ENCODE data around the gene ARFGEF2. TPM values are rescaled to one million over a fixed set of nuclear protein-coding genes. Genes with fewer than 3 reads are reported as not detected.

Gene ARFGEF2
- total RNA-seq, 1 donor from 2014 or later: 28.4 TPM

DNA sequence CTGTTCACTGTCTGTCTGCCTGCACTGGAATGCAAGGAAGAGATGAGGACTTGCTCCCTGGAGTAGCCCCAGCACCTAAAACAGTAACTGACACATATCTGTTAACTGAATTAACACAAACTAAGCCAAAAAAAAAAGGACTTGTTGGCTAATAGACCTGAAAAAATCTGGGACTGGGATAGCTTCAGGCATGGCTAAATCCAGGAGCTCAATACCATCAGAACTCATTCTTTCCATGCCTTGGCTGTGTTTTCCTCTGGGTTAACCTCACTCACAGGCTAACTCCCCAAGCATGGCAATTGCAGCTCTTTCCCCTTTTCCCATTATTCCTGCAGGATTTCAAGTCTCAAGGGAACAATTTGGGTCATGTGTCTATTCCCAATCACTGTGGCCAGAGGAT, 21.6 kb upstream of the ARFGEF2 start:
- no peak for DNase-seq

DNA sequence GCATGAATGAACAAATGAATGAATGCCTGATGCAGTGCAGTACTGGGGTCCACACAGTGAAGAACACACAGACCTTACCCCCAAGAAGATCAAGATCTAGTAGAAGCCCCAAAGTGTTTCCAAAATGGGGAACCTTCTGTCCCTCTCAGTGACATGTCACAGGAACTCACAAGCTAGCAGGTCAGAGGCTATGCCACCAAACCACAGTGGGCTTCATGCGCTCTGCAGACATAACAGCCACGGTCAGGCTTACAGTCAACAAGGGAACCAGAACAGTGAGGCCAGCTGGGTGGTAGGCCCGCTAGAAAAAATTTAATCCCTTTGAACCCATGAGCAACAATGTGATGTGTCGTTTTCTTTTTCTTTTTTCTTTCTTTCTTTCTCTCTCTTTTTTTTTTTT, 20.2 kb upstream of the ARFGEF2 start:
- no peak for DNase-seq

GRCh38 chr20:48903705-48904104, 17.8 kb upstream of the ARFGEF2 start:
- no peak for DNase-seq

GRCh38 chr20:48904566-48905296, 16.8 kb upstream of the ARFGEF2 start:
- DNase-seq: peak; percentile 70

GRCh38 chr20:48905297-48905647, 16.2 kb upstream of the ARFGEF2 start:
- DNase-seq: no peak

DNA sequence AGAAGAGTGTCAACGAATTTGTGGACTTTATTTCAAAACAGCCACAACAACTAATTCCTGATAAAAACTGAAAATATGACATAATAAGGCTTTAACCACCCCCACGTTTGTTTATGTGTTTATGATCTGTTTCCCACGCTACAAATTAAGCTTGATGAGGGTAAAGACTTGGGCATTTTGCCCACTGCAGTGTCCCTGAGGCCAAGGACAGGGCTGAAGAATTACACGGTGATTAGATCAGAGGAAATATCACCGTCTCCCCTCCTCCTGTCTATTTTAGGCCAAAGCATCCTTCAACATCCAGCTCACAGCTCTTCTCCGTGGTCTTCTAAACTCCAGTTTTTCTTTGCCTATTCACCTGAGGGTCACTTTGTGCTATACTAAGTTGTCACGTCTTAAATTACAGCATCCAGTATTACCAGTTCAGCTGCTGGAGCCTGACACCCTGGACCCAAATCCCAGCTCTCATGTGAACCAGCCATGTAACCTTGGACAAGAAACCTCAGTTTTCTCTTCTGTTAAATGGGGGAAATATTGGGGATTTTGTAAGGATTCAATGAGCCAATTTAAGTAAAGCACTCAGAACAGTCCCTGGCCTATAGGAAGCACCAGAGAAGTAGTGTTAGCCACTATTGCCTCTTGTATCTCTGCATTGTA, 15.2 kb upstream of the ARFGEF2 start:
- DNase-seq: no peak

- no peak for DNase-seq
Measured at GRCh38 chr20:48908656-48909319, 12.7 kb upstream of the ARFGEF2 start.

GRCh38 chr20:48909910-48910309, 11.6 kb upstream of the ARFGEF2 start:
- DNase-seq: no peak

DNA sequence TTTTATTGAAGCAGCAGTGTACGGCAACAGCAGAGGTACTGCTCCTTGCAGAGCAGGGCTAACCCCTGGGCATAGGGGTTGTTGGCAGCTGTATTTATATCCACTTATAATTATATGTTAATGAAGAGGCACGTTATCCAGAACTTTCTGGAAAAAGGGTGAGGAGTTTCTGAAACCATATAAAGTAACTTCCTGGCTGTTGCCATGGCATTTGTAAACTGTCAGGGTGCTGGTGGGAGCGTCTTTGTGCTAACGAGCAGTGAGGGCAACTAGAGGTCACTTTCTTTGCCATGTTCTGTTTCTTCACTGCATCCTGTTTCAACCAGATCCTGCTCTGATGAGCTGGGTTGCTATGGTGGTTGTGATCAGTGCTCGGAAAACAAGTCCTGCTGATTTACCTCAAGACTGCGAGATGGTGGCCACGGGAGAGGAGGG, 11.1 kb upstream of the ARFGEF2 start:
- DNase-seq: no peak

GRCh38 chr20:48912065-48912464, 9.4 kb upstream of the ARFGEF2 start:
- no peak for DNase-seq

DNA sequence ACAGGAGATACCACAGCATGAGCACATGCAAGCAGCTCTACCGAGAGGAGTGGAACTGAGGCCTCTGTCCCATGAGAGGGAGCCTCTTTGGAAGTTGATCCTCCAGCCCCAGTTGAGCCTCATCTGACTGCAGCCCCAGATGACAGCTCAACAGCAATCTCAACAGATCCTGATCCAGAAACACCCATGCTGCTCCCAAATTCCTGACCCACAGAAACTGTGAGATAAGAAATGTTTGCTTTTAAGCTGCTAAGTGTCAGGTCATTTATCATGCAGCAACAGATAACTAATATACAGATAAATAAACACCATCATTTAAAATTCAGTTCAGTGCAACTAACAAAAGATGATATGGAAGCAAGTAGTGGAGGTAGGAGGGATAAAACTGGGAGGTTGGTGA, 4.8 kb upstream of the ARFGEF2 start:
- DNase-seq: no peak

- no peak for DNase-seq
Measured at GRCh38 chr20:48919336-48919881, 2.1 kb upstream of the ARFGEF2 start.

DNA sequence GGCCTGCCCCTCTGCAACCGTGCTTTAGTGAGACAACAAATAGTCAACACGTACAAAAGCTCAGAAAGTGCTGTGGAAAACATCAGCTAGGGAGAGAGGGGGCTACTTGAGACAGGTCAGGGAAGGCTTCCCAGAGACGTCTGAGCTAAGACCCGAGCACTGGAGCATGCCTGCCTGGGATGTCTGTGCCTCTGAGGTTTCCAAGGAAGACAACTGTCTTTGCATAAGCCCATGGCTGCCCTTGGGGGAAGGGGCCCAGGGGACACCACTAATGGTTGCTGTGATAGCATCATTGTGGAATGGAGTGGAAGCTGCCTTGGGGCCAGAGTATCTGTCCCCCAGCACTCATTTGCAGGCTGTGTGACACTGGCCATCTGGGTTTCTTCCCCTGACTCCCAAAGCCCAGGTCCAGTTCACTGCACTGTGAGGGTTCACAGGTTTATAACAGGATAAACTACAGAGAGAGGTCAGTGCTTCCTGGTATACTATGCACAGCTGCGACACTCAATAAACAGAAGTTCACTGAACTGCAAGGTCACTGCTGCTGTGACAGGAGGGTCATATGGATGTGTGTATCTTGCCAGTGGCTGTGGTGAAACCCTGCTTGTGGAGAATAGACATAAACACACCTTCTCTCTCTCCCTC, 1.5 kb upstream of the ARFGEF2 start:
- DNase-seq: no peak

DNA sequence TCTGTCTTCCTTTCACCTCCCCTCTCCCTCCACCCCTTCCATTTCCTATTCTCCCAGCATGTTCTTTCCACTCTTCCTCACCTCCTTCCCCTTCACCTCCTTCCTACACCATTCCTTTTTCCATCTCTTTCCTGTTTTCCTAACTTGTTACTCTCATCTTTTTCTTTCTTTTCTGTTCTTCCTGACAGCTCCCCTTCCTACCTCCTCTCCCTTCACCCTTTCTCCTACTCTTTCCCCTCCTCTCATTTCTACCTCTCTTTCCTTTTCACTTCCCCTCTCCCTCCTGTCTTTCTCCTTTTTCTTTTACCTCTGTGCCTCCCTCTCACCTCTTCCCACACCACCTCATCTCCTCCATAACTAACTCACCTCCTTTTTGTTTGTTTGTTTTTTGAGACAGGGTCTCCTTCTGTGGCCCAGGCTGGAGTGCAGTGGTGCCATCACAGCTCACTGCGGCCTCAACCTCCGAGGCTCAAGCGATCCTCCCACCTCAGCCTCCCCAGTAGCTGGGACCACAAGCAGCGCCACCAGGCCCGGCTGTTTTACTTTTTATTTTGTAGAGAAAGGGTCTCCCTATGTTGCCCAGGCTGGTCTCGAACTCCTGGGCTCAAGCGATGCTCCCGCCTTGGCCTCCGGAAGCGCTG, 864 bp upstream of the ARFGEF2 start:
- no peak for DNase-seq

GRCh38 chr20:48921883-48922820, 641 bp downstream of the ARFGEF2 start:
- no peak for DNase-seq

- no peak for DNase-seq
Measured at GRCh38 chr20:48923149-48923718, 1.7 kb downstream of the ARFGEF2 start.

GRCh38 chr20:48924756-48925109, 3.2 kb downstream of the ARFGEF2 start:
- no peak for DNase-seq

DNA sequence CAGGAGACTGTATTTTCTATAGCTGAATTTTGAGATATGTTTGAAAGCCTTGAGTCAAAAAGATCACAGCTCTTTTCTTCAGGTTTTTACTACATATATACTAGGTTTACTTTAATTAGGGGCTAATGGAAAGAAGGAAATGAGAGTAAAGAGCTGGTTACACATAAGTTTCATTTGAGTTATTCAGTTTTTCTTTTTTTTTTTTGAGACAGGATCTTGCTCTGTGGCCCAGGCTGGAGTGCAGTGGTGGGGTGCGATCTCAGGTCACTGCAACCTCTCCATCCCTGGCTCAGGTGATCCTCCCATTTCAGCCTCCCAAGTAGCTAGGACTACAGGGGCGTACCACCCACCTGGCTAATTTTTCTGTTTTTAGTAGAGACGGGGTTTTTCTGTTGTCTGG, 4.8 kb downstream of the ARFGEF2 start:
- no peak for DNase-seq

DNA sequence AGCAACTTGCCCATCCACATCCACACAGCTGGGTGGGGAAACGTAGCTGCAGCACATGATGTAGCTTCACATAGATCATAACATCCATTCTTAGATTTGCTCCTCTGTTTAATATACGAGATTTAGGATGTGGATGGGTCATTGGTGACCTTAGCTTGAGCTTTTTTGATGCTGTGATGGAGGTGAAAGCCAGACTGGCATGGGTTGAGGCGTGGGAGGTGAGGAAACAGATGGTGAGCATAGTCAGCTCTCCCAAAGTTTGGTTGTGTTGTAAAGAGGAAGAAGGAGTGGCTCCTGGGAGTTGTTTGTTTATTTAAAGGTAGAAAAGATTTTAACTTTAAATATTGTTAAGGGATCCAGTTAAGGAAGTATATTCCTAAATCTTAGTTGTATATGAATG, 5.3 kb downstream of the ARFGEF2 start:
- DNase-seq: no peak

- DNase-seq: no peak
Measured at GRCh38 chr20:48928832-48929725, 7.6 kb downstream of the ARFGEF2 start.

Data from skin of body (tissue), 2 donors.